GM20000 (cell line): ENCODE data around the gene NUP62.

Experiments used
- DNase-seq: peaks from one replicate; pipeline ENCODE4 v3.0.0; 2012; ENCODE audit warnings: low spot score
- CTCF ChIP-seq: IDR thresholded peaks from 2 replicates; pipeline ENCODE4 v1.5.1; 2012; ENCODE audit warnings: mild to moderate bottlenecking, control low read depth; ENCODE audit errors: extremely low read depth, missing control alignments

The NUP62 gene

DNA sequence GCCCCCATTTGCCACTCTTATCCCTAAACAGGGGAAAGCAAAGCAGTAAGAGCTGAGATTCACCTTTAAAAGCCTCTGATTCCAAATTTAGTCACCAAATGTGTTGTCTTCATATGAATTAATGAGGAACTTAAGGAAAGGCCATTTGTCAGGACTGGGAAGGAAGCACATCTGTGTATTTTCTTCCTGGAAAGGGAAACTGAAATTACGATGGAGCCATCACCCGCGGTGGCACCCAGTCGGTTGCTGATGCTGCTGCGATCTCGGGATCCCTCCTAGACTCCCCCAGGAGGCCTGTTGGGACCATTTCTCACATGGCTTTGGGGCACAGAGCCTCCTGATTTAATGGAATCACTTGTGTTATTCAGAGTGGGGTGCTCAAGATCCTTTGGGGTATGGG is 25.2 kb downstream of the NUP62 start:
- no peak for DNase-seq
- TF ChIP-seq CTCF: no peak

DNA sequence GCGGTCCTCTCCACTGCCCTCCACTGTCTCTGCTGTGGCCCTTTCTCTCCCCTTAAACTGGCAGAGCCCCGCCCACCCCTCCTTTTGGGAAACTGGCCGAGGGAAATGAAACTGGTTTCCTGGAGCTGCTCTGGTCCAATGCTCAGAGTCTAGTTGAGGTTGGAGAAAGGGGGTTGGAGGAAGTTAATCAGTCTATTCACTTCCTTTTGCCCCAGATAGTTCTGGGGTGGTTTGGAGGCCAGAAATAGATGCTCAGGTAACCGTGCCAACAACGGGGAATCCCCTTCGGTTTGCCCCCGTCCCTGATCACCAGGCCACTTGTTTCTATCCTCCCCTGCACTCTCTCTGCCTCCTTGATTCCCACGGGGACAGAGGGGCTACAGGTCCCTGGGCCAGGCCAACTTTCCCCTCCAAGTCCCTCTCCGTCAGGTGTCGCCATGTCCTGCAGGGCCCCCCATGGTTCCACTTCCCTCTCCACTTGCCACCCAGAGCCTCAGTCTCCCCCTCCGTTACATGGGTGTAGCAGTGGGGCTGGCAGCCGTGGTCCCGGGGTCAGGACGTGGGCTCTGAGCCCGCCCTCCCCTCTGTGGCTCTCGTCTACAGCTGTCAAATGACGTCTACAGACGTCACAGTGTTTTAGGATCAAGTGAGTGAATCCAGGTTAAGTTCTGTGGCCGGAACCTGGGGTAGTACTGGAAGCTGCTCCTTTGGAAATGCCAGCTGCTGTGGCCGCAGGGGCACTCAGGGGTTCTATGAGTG is 32.3 kb downstream of the NUP62 start, which contains the start of gene IL4I1:
Gene IL4I1, minus strand, starts transcription at position 25 of the 759 bp plus-strand sequence. CDS start 727 bp downstream, outside the sequence.
- DNase-seq: peak; percentile 78

DNA sequence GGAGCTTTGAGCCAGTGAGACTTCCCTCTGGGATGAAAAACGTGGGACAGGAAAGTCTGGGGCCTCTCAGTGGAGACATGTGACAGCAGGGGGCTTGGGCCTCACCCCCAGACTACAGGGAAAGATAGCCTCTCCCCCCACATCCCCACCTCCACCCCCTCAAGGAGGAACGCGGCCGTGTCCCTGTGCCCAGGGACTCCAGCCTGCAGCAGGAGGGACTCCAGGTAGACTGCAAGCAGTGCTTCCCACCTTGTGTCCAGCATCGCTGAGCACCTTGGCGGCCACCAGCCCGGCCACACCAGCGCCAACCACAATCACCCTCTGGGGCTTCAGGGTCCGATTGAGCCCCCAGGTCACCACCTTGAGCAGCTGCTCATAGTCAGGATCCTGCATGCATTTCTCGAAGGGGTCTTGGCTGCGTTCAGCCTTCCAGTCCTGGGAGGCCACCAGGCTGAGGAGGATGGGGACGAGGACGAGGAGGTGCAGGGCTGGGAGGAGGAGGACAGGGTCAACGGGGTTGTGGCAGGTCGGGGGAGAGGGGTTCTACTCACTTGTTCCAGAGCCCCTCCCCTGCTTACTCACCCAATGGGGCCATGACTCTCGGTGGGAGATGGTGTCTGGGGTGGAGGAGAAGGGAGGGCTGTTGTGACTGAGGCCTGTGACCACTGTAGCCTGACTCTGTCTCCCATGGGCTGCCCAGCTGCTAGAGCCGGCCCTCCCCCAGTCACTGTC is 33.6 kb downstream of the NUP62 start:
- no peak for DNase-seq
- no peak for TF ChIP-seq CTCF

More for the DNA sequence above, 32.3 kb downstream of the NUP62 start, which contains the start of gene IL4I1:
- TF ChIP-seq CTCF: no peak

- DNase-seq: peak; percentile 61
- TF ChIP-seq CTCF: no peak
Observed at GRCh38 chr19:49894879-49895565, 34.3 kb downstream of the NUP62 start.

DNA sequence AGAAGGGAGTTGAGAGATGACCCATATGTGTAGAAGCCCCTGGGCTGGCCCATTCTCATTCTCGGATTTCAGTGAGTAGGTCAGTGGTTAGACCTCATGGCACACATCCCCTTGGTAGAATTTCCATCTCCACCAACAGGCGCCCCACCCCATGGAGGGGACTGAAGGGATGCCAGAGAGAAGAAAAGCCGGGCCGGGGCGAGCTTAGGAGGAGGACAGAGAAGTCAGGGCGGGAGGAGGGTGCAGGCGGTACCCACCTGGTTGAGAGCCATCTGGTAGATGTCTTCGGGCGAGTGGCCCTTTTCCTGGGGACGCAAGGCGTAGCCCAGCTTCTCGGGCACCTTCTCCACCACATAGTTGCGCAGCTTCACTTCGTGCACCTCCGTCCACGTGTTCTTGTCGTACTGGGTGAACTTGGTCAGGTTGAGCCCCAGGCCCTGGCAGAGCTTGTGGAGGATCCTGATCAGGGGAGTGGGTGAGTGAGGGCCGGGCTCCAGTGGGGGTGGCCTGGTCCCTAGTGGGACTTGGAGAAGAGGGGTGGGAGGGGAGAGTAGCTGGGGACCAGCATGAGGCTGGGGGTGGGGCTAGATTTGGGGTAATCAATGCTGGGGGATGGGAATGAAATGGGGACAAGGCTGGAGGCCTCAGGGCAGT is 35.2 kb downstream of the NUP62 start:
- no peak for TF ChIP-seq CTCF
- DNase-seq: no peak

- TF ChIP-seq CTCF: no peak
- no peak for DNase-seq
Observed at GRCh38 chr19:49892716-49893115, 36.6 kb downstream of the NUP62 start.
